HCT116 (cell line): ENCODE data around the gene PLD5.

Source experiments
- CEBPB ChIP-seq: IDR thresholded peaks from 2 replicates; pipeline ENCODE4 v1.6.1; 2012; ENCODE audit warnings: low read depth
- EGR1 ChIP-seq: IDR thresholded peaks from 2 replicates; pipeline ENCODE4 v1.6.1; 2012; ENCODE audit warnings: low read depth
- EZH2 ChIP-seq: fragments of 200-600 bp; sonication (generic); IDR thresholded peaks from 2 replicates; pipeline ENCODE4 v1.6.1; 2017; ENCODE audit warnings: antibody characterized with exemption, mixed run types
- POLR2A ChIP-seq: IDR thresholded peaks from 2 replicates; pipeline ENCODE4 v1.7.0; 2011; ENCODE audit warnings: borderline replicate concordance; ENCODE audit not compliant: insufficient read depth, insufficient read length; ENCODE audit errors: extremely low read depth
- POLR2AphosphoS5 ChIP-seq: IDR thresholded peaks from 2 replicates; pipeline ENCODE4 v1.6.1; 2011; ENCODE audit warnings: mild to moderate bottlenecking, low read depth, low read length, moderate library complexity
- SRF ChIP-seq: IDR thresholded peaks from 2 replicates; pipeline ENCODE4 v1.6.1; 2012; ENCODE audit warnings: low read depth
- ZBTB33 ChIP-seq: IDR thresholded peaks from 2 replicates; pipeline ENCODE4 v1.6.1; 2011; ENCODE audit warnings: mild to moderate bottlenecking, low read length, moderate library complexity; ENCODE audit not compliant: insufficient replicate concordance; ENCODE audit errors: extremely low read depth
- ZNF274 ChIP-seq: fragments of 200-500 bp; sonication (Bioruptor generic); IDR thresholded peaks from 2 replicates; pipeline ENCODE4 v1.6.1; 2014; ENCODE audit warnings: mild to moderate bottlenecking, low read depth, low read length, inconsistent platforms
- TF ChIP-seq, protein P1 (sequence below), 3 experiments: fragments of 200-600 bp in 1 of 3; sonication (generic) in 1 of 3; IDR thresholded peaks in 2 of 3; conservative IDR thresholded peaks in 1 of 3; 2 replicates each; pipeline ENCODE4 v1.5.1; 2012 to 2017; ENCODE audit warnings: low read depth in 2 of 3, low read length in 2 of 3, antibody characterized with exemption in 1 of 3, borderline replicate concordance in 1 of 3, control low read depth in 1 of 3, mild to moderate bottlenecking in 1 of 3, mixed read lengths in 1 of 3, mixed run types in 1 of 3, moderate library complexity in 1 of 3; ENCODE audit not compliant: insufficient read depth in 1 of 3
- TF ChIP-seq, protein P2 (sequence below): IDR thresholded peaks from 2 replicates; pipeline ENCODE4 v1.6.1; 2012; ENCODE audit warnings: low read depth

DNA sequence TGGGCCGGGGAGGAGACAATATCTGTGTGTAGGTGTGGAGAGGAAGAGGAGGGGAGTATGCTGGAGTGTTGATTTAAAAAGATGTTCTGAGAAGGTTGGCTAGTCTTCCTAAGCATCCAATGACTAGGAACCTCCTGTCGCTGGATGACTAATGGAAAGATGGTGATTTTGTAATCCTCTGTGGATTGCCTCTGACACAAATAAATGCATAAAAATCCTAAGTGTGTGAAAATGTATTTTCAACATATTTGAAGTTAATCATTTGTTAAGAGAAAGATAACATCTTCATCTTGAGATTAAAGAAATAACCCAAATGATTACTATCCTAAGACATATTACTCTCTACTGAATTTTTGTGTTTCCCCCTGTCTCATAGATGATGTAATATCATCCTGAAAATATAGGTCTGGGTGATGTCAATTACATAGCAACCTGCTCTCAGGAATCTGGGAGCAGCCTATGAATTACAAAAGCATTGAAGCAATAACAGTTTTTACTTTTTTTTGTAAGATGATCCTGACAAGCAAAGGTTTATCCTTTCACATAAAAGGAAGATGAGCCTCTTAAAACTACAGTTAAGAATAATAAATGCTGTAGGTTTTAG lies 305.1 kb downstream of the PLD5 start:
- TF ChIP-seq ZNF274 (no peak), SRF (no peak), POLR2A (no peak), POLR2AphosphoS5 (no peak), EZH2 (no peak), CEBPB (no peak), ZBTB33 (no peak), EGR1 (no peak)
- TF ChIP-seq, protein P1, sequence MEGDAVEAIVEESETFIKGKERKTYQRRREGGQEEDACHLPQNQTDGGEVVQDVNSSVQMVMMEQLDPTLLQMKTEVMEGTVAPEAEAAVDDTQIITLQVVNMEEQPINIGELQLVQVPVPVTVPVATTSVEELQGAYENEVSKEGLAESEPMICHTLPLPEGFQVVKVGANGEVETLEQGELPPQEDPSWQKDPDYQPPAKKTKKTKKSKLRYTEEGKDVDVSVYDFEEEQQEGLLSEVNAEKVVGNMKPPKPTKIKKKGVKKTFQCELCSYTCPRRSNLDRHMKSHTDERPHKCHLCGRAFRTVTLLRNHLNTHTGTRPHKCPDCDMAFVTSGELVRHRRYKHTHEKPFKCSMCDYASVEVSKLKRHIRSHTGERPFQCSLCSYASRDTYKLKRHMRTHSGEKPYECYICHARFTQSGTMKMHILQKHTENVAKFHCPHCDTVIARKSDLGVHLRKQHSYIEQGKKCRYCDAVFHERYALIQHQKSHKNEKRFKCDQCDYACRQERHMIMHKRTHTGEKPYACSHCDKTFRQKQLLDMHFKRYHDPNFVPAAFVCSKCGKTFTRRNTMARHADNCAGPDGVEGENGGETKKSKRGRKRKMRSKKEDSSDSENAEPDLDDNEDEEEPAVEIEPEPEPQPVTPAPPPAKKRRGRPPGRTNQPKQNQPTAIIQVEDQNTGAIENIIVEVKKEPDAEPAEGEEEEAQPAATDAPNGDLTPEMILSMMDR (IDR thresholded peaks at IDR 0.05 in 2 of 3, conservative IDR thresholded peaks at IDR 0.05 in 1 of 3; ENCODE audit: borderline replicate concordance in 1 of 3, insufficient read depth in 1 of 3, low read depth in 2 of 3, low read length in 2 of 3): no peak
- TF ChIP-seq, protein P2, sequence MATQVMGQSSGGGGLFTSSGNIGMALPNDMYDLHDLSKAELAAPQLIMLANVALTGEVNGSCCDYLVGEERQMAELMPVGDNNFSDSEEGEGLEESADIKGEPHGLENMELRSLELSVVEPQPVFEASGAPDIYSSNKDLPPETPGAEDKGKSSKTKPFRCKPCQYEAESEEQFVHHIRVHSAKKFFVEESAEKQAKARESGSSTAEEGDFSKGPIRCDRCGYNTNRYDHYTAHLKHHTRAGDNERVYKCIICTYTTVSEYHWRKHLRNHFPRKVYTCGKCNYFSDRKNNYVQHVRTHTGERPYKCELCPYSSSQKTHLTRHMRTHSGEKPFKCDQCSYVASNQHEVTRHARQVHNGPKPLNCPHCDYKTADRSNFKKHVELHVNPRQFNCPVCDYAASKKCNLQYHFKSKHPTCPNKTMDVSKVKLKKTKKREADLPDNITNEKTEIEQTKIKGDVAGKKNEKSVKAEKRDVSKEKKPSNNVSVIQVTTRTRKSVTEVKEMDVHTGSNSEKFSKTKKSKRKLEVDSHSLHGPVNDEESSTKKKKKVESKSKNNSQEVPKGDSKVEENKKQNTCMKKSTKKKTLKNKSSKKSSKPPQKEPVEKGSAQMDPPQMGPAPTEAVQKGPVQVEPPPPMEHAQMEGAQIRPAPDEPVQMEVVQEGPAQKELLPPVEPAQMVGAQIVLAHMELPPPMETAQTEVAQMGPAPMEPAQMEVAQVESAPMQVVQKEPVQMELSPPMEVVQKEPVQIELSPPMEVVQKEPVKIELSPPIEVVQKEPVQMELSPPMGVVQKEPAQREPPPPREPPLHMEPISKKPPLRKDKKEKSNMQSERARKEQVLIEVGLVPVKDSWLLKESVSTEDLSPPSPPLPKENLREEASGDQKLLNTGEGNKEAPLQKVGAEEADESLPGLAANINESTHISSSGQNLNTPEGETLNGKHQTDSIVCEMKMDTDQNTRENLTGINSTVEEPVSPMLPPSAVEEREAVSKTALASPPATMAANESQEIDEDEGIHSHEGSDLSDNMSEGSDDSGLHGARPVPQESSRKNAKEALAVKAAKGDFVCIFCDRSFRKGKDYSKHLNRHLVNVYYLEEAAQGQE: no peak
